Retinal pigment epithelial cell (primary cell): Measurements from ENCODE around the gene ZNF516.

Source experiments
- DNase-seq: peaks from one replicate; pipeline ENCODE4 v3.0.0-alpha.2; 2010; ENCODE audit warnings: low read depth
- H3K4me3 ChIP-seq: 2 replicates; pipeline ENCODE4 v1.5.1; 2011; ENCODE audit warnings: mild to moderate bottlenecking, low read length, control low read depth, moderate library complexity
- CTCF ChIP-seq: conservative IDR thresholded peaks from 2 replicates; pipeline ENCODE4 v1.5.1; 2011; ENCODE audit warnings: low read depth, low read length, control low read depth, inconsistent platforms

Gene ZNF516

DNA sequence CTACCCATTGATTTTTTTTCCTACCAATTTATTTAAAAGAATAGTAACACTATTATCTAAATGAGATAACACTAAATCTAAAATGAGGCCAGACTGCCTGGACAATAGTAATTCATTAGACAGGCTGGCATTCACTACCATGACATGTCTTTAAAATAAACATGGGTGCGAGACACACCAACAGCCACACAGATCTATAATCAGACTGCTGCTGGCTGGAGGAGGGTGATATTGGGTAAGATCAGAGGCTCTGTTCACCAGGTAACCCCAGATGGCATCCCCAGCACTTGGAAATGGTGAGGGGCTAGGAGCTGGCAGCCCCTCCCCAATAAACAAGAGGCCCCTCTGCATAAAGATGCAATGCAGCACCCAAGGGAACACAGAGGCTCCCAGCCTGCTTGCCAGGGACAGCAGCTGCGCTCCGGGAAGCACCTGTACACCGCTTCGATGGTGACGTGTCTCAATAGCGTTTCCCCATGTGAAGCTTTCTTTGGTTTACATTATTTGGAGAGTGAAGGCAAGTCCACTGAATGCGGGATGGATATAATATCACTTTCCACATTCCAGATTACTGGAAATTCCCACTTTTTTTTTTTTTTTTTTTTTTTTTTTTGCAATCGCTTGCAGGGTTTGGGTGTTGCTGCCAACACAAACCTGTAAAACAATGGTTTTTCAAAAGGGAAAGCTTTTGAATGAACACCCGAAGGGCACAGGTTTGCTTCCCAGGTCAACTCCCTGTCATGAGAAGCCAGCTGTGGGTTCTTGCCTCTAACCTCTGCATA, 159.0 kb downstream of the ZNF516 start:
- DNase-seq, result no peak
- H3K4me3 ChIP-seq, result no peak overlapping the region
- TF ChIP-seq CTCF, result no peak

DNA sequence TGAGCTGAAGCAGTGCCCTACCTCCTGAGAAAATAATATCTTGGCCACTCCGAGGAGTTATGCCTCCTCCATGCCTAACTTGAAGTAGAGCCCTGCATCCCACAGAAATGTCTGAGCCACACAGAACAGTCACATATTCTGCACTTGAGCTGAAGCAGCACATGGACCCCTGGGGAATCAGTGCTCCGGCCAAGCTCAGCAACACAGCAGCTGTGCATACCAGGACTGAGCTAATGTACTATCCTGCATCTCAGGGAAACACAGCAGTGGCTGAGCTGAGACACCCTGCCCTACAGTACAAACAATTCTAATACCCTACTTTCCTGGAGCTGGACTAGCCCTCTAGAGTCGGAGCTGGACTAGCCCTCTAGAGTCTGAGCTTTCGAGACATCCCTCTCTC, 166.9 kb downstream of the ZNF516 start:
- no peak overlapping the region for H3K4me3 ChIP-seq
- no peak for DNase-seq
- TF ChIP-seq CTCF, result no peak

DNA sequence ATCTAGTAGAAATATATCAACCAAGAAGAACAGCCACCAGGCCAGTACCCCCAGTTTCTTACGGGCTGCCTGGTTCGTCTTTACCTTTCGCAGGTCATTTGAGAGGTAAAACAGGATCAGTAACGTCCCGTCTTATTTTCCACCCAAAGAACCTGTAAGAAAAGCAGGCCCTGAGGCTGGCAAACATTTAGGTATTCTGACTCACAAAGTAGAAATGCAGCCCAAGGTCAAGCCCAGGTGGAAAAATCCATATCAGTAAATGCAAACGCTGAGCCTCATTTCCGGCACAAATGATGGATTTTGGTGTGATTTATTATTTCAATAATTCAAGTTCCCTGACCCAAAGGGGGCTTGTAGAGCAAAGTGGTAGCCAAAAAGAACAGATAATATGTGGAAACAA, 171.2 kb downstream of the ZNF516 start:
- no peak for TF ChIP-seq CTCF
- DNase-seq, result no peak
- H3K4me3 ChIP-seq, result no peak overlapping the region

- no peak for TF ChIP-seq CTCF
- no peak for DNase-seq
- no peak overlapping the region for H3K4me3 ChIP-seq
Observed at GRCh38 chr18:76322686-76323085, 172.4 kb downstream of the ZNF516 start.

- TF ChIP-seq CTCF, result no peak
- no peak for DNase-seq
- no peak overlapping the region for H3K4me3 ChIP-seq
Observed at GRCh38 chr18:76319366-76319765, 175.7 kb downstream of the ZNF516 start.

DNA sequence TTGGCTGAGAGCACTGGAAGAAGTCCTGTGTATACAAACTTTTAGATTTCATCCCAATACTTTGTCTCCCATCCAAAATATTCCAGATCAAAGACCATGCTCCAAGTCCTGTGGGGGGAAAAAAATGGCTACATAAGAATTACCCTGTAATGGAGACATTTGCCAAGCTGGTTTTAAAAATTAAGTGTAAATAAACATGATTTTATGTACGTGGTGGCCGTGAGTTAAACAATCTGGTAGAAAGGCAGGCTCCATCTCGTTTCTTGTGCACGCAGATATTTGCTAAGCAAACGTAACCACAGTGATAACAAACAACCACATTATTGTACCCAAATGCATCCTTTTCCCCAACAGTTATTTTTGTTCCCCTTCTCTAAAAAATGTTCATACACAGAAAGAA, 176.4 kb downstream of the ZNF516 start:
- no peak overlapping the region for H3K4me3 ChIP-seq
- no peak for DNase-seq
- no peak for TF ChIP-seq CTCF

DNA sequence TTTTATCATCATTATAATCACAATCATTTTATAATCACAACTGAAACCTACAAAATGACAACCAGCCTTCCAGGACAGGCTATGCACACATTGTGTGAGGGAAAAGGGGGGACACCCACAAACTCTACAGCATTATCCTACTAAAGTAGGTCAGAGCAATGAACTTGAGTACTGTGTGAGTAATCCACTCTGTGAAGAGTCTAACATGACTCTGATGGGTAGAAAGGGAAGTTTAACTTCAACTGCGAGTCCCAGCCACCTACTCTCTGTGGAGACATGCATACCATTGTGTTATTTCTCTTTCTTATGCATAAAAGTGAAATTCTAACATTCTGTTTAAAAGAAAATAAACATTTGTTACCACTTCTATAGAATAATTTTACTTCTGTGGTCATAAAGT, 177.9 kb downstream of the ZNF516 start:
- TF ChIP-seq CTCF, result no peak
- no peak overlapping the region for H3K4me3 ChIP-seq
- DNase-seq, result no peak
